HepG2 (cell line): ENCODE measurements around the gene STK25. TPM values are rescaled to one million over a fixed set of nuclear protein-coding genes. Genes with fewer than 3 reads are reported as not detected.

ENCODE experiments used
- ATRX ChIP-seq: sonication (generic); formaldehyde crosslinking; IDR thresholded peaks from 2 replicates; pipeline ENCODE4 v1.4.0; 2020; ENCODE audit warnings: missing genetic modification reagents, borderline replicate concordance
- BRD4 ChIP-seq: sonication (generic); formaldehyde crosslinking; IDR thresholded peaks from 2 replicates; pipeline ENCODE4 v1.4.0; 2020; ENCODE audit warnings: missing genetic modification reagents
- GATAD2A ChIP-seq: IDR thresholded peaks from 2 replicates; pipeline ENCODE4 v1.6.1; 2016
- HDAC2 ChIP-seq: sonication (generic); formaldehyde crosslinking; IDR thresholded peaks from 2 replicates; pipeline ENCODE4 v1.4.0; 2020; ENCODE audit warnings: missing genetic modification reagents
- HDAC6 ChIP-seq: fragments of 200-600 bp; sonication (generic); IDR thresholded peaks from 2 replicates; pipeline ENCODE4 v1.7.0; 2017; ENCODE audit warnings: mild to moderate bottlenecking, antibody characterized with exemption, low read length, low read depth
- IRF9 ChIP-seq: sonication (generic); formaldehyde crosslinking; IDR thresholded peaks from 2 replicates; pipeline ENCODE4 v1.8.0; 2022; ENCODE audit warnings: missing genetic modification reagents, mild to moderate bottlenecking, borderline replicate concordance
- KDM4B ChIP-seq: sonication (generic); formaldehyde crosslinking; IDR thresholded peaks from 2 replicates; pipeline ENCODE4 v1.4.0; 2020; ENCODE audit warnings: missing genetic modification reagents
- MLLT10 ChIP-seq: sonication (generic); formaldehyde crosslinking; IDR thresholded peaks from 2 replicates; pipeline ENCODE4 v1.4.0; 2020; ENCODE audit warnings: missing genetic modification reagents
- NFE2L1 ChIP-seq: sonication (generic); formaldehyde crosslinking; IDR thresholded peaks from 2 replicates; pipeline ENCODE4 v1.4.0; 2020; ENCODE audit warnings: missing genetic modification reagents, mild to moderate bottlenecking, borderline replicate concordance
- NR2F2 ChIP-seq: IDR thresholded peaks from 2 replicates; pipeline ENCODE4 v1.6.1; 2012; ENCODE audit warnings: low read depth, inconsistent platforms, borderline replicate concordance
- PCBP2 ChIP-seq: fragments of 200-400 bp; formaldehyde crosslinking; optimal IDR thresholded peaks from 2 replicates; pipeline ENCODE3; 2018; ENCODE audit warnings: low read length, low read depth; ENCODE audit not compliant: poor library complexity, severe bottlenecking
- RAD51 ChIP-seq: fragments of 450-650 bp; IDR thresholded peaks from 2 replicates; pipeline ENCODE4 v1.6.1; 2016; ENCODE audit warnings: borderline replicate concordance
- RBM39 ChIP-seq: fragments of 200-400 bp; formaldehyde crosslinking; IDR thresholded peaks from one replicate; pipeline ENCODE4 v1.6.1; 2018; ENCODE audit warnings: antibody characterized with exemption, mild to moderate bottlenecking, low read depth, low read length; ENCODE audit not compliant: poor library complexity, severe bottlenecking
- RXRB ChIP-seq: IDR thresholded peaks from 2 replicates; pipeline ENCODE4 v1.6.1; 2016; ENCODE audit warnings: borderline replicate concordance, missing genetic modification reagents, missing compliant biosample characterization
- SALL1 ChIP-seq: sonication (generic); formaldehyde crosslinking; IDR thresholded peaks from 2 replicates; pipeline ENCODE4 v1.8.0; 2022; ENCODE audit warnings: mild to moderate bottlenecking, missing genetic modification reagents
- SAP130 ChIP-seq: IDR thresholded peaks from 2 replicates; pipeline ENCODE4 v1.6.1; 2016; ENCODE audit warnings: low read depth
- SKI ChIP-seq: fragments of 450-650 bp; IDR thresholded peaks from one replicate; pipeline ENCODE4 v1.6.1; 2018; ENCODE audit warnings: mild to moderate bottlenecking; ENCODE audit not compliant: partially characterized antibody
- SMAD1 ChIP-seq: sonication (generic); formaldehyde crosslinking; IDR thresholded peaks from 2 replicates; pipeline ENCODE4 v1.4.0; 2020; ENCODE audit warnings: missing genetic modification reagents, low read depth, mild to moderate bottlenecking, borderline replicate concordance
- SNRNP70 ChIP-seq: fragments of 200-400 bp; formaldehyde crosslinking; IDR thresholded peaks from 2 replicates; pipeline ENCODE4 v1.6.1; 2017; ENCODE audit warnings: mild to moderate bottlenecking, low read depth, low read length, moderate library complexity
- TBP ChIP-seq: sonication (generic); formaldehyde crosslinking; IDR thresholded peaks from 2 replicates; pipeline ENCODE4 v1.5.0; 2020; ENCODE audit warnings: missing genetic modification reagents
- TEAD2 ChIP-seq: sonication (generic); formaldehyde crosslinking; IDR thresholded peaks from 2 replicates; pipeline ENCODE4 v1.9.0; 2021; ENCODE audit warnings: missing genetic modification reagents
- TEAD3 ChIP-seq: optimal IDR thresholded peaks from 2 replicates; pipeline ENCODE3; 2016; ENCODE audit warnings: borderline replicate concordance
- ZNF232 ChIP-seq: sonication (generic); formaldehyde crosslinking; IDR thresholded peaks from 2 replicates; pipeline ENCODE4 v1.4.0; 2020; ENCODE audit warnings: missing genetic modification reagents, borderline replicate concordance
- ZNF24 ChIP-seq: fragments of 450-650 bp; IDR thresholded peaks from 2 replicates; pipeline ENCODE4 v1.6.1; 2017; ENCODE audit warnings: antibody characterized with exemption, mild to moderate bottlenecking
- ZNF256 ChIP-seq: sonication (generic); formaldehyde crosslinking; conservative IDR thresholded peaks from 2 replicates; pipeline ENCODE4 v1.4.0; 2020; ENCODE audit warnings: missing genetic modification reagents
- ZNF276 ChIP-seq: sonication (generic); formaldehyde crosslinking; IDR thresholded peaks from 2 replicates; pipeline ENCODE4 v1.4.0; 2020; ENCODE audit warnings: mild to moderate bottlenecking, low read depth, missing genetic modification reagents
- ZNF484 ChIP-seq: sonication (generic); formaldehyde crosslinking; IDR thresholded peaks from 2 replicates; pipeline ENCODE4 v1.5.1; 2020; ENCODE audit warnings: mild to moderate bottlenecking, low read depth, missing genetic modification reagents, borderline replicate concordance
- ZNF839 ChIP-seq: sonication (generic); formaldehyde crosslinking; IDR thresholded peaks from 2 replicates; pipeline ENCODE4 v1.4.0; 2020; ENCODE audit warnings: missing genetic modification reagents, mild to moderate bottlenecking, borderline replicate concordance
- polyA plus RNA-seq, 8 experiments: library from polyadenylated mRNA; depleted of rRNA in 3 of 8; stranded (reverse) in 7 of 8; unstranded in 1 of 8; fragments of >200 nt; fragmentation: Illumina TruSeq in 4 of 8; extraction: Trizol in 4 of 8; gene quantifications; 2 replicates each; pipeline versions ENCODE4 v1.2.1 to v1.2.3, GENCODE V29; 2011 to 2016; ENCODE audit warnings: low read depth in 4 of 8, missing spikeins in 1 of 8, mixed read lengths in 1 of 8; ENCODE audit not compliant: insufficient read depth in 1 of 8
- total RNA-seq, 5 experiments: library from RNA; depleted of rRNA; stranded (reverse); fragments of >200 nt; fragmentation: Illumina TruSeq; extraction: Trizol; gene quantifications; 2 replicates each; pipeline ENCODE4 v1.2.3, GENCODE V29; 2016; ENCODE audit warnings: low read depth in 1 of 5
- TF ChIP-seq, protein P1 (sequence below): sonication (generic); formaldehyde crosslinking; IDR thresholded peaks from 2 replicates; pipeline ENCODE4 v1.4.0; 2020; ENCODE audit warnings: missing genetic modification reagents, low read depth, mild to moderate bottlenecking, borderline replicate concordance

Gene STK25
- total and polyA plus RNA-seq, 2 of the 13 experiments (the other 11 are each of a cell fraction or from before 2014, with no cell fraction given) = 177 to 481 TPM

GRCh38 chr2:241535871-241536655 is 27.7 kb upstream of the STK25 start (continued):
- TF ChIP-seq ZNF484 (CRISPR knock-in tag) (no peak), ZNF276 (CRISPR knock-in tag) (0 out of 2 replicates have a peak, but pooled peaks have one; percentile 32), TBP (CRISPR knock-in tag) (no peak), BRD4 (no peak), IRF9 (CRISPR knock-in tag) (no peak), RAD51 (no peak), MLLT10 (no peak), NR2F2 (no peak), GATAD2A (CRISPR knock-in tag) (0 out of 2 replicates have a peak, but pooled peaks have one; percentile 45), HDAC2 (CRISPR knock-in tag) (no peak), ZNF232 (CRISPR knock-in tag) (no peak), SAP130 (no peak), ZNF24 (no peak), TEAD3 (CRISPR knock-in tag) (no peak), RXRB (no peak), ZNF256 (no peak), SALL1 (CRISPR knock-in tag) (peak; percentile 36; the same call in 1 of the 2 replicates), RBM39 (no peak), ATRX (CRISPR knock-in tag) (no peak), TEAD2 (CRISPR knock-in tag) (no peak), PCBP2 (no peak), NFE2L1 (no peak), SKI (no peak), KDM4B (CRISPR knock-in tag) (no peak), HDAC6 (no peak), SMAD1 (CRISPR knock-in tag) (no peak), SNRNP70 (no peak), ZNF839 (CRISPR knock-in tag) (no peak)
- TF ChIP-seq, protein P1, sequence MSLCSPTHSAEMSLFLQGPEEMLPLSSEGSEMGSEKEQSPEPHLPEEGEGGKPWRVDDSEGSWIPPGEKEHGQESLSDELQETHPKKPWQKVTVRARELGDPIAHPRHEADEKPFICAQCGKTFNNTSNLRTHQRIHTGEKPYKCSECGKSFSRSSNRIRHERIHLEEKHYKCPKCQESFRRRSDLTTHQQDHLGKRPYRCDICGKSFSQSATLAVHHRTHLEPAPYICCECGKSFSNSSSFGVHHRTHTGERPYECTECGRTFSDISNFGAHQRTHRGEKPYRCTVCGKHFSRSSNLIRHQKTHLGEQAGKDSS (CRISPR knock-in tag) = no peak
